ENCODE data around the gene KCNMA1. TPM values are rescaled to one million over a fixed set of nuclear protein-coding genes. Genes with fewer than 3 reads are reported as not detected.

Gene KCNMA1
- total RNA-seq, 1 experiment from 2014 or later = 139 TPM

GRCh38 chr10:77172086-77172485 is 465.5 kb downstream of the KCNMA1 start:
- no peak for DNase-seq (ENCODE audit: low read depth)

GRCh38 chr10:77168861-77169260 is 468.7 kb downstream of the KCNMA1 start:
- DNase-seq (ENCODE audit: low read depth) = no peak

- DNase-seq (ENCODE audit: low read depth) = no peak
These were observed 469.4 kb downstream of the KCNMA1 start for GRCh38 chr10:77168161-77168560.

- DNase-seq (ENCODE audit: low read depth) = peak; percentile 84
These were observed 472.0 kb downstream of the KCNMA1 start for GRCh38 chr10:77165445-77166208.

GRCh38 chr10:77164616-77165311 is 472.8 kb downstream of the KCNMA1 start:
- DNase-seq (ENCODE audit: low read depth) = peak; percentile 86

- peak; percentile 99 for DNase-seq (ENCODE audit: low read depth)
These were observed 473.8 kb downstream of the KCNMA1 start for GRCh38 chr10:77163670-77164348.

- DNase-seq (ENCODE audit: low read depth) = peak; percentile 81
These were observed 474.9 kb downstream of the KCNMA1 start for GRCh38 chr10:77162697-77163096.

- DNase-seq (ENCODE audit: low read depth) = peak; percentile 99
These were observed 476.9 kb downstream of the KCNMA1 start for GRCh38 chr10:77160679-77161078.

GRCh38 chr10:77159538-77160110 is 478.0 kb downstream of the KCNMA1 start:
- no peak for DNase-seq (ENCODE audit: low read depth)

- no peak for DNase-seq (ENCODE audit: low read depth)
These were observed 478.9 kb downstream of the KCNMA1 start for GRCh38 chr10:77158666-77159065.

GRCh38 chr10:77157248-77158019 is 480.2 kb downstream of the KCNMA1 start:
- peak; percentile 60 for DNase-seq (ENCODE audit: low read depth)

- peak; percentile 89 for DNase-seq (ENCODE audit: low read depth)
These were observed 481.2 kb downstream of the KCNMA1 start for GRCh38 chr10:77156406-77156879.

GRCh38 chr10:77152256-77152655 is 485.4 kb downstream of the KCNMA1 start:
- DNase-seq (ENCODE audit: low read depth) = no peak

- DNase-seq (ENCODE audit: low read depth) = no peak
These were observed 486.2 kb downstream of the KCNMA1 start for GRCh38 chr10:77151408-77151807.

- DNase-seq (ENCODE audit: low read depth) = no peak
These were observed 487.9 kb downstream of the KCNMA1 start for GRCh38 chr10:77149706-77150105.

GRCh38 chr10:77149001-77149400 is 488.6 kb downstream of the KCNMA1 start:
- no peak for DNase-seq (ENCODE audit: low read depth)

GRCh38 chr10:77147871-77148270 is 489.7 kb downstream of the KCNMA1 start:
- no peak for DNase-seq (ENCODE audit: low read depth)

GRCh38 chr10:77146712-77147336 is 490.8 kb downstream of the KCNMA1 start:
- DNase-seq (ENCODE audit: low read depth) = no peak

- no peak for DNase-seq (ENCODE audit: low read depth)
These were observed 493.0 kb downstream of the KCNMA1 start for GRCh38 chr10:77144656-77145055.

Data from HT1080 (cell line).